B cell (primary cell): ENCODE measurements around the gene RIT2.

Experiments
- EZH2 ChIP-seq: IDR thresholded peaks from 2 replicates; pipeline ENCODE4 v1.6.1; 2012; ENCODE audit warnings: borderline replicate concordance, low read depth, mild to moderate bottlenecking, moderate library complexity, low read length; ENCODE audit not compliant: insufficient read depth, poor library complexity, severe bottlenecking
- TF ChIP-seq, protein P1 (sequence below): fragments of 200-600 bp; IDR thresholded peaks from one replicate; pipeline ENCODE4 v1.8.0; 2022; ENCODE audit warnings: antibody characterized with exemption, mild to moderate bottlenecking

DNA sequence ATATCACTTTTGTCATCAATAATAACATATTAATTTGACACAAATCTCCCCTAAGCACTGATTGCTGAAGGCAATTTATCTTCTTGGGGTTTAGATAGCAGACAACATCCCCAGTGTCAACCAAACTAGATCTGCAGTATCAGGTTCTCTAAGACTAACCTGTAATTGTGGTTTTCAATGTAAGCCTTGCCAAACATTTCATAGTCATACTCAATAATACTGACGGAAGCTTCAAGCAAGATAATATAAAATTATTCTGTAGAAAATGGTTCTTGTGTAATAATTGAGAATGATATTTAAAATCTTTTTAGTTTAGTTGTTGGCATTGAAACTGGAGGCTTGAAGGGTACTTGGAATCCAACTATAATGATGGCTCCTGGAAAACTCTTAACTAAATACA, 186.3 kb downstream of the RIT2 start:
- TF ChIP-seq EZH2: no peak
- TF ChIP-seq, protein P1, sequence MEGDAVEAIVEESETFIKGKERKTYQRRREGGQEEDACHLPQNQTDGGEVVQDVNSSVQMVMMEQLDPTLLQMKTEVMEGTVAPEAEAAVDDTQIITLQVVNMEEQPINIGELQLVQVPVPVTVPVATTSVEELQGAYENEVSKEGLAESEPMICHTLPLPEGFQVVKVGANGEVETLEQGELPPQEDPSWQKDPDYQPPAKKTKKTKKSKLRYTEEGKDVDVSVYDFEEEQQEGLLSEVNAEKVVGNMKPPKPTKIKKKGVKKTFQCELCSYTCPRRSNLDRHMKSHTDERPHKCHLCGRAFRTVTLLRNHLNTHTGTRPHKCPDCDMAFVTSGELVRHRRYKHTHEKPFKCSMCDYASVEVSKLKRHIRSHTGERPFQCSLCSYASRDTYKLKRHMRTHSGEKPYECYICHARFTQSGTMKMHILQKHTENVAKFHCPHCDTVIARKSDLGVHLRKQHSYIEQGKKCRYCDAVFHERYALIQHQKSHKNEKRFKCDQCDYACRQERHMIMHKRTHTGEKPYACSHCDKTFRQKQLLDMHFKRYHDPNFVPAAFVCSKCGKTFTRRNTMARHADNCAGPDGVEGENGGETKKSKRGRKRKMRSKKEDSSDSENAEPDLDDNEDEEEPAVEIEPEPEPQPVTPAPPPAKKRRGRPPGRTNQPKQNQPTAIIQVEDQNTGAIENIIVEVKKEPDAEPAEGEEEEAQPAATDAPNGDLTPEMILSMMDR: no peak
